Measurements from ENCODE around the gene VSIG10. TPM values are rescaled to one million over a fixed set of nuclear protein-coding genes. Genes with fewer than 3 reads are reported as not detected.

Gene VSIG10
- polyA plus RNA-seq, 3 donors = 1.5 to 2.3 (median 1.5) TPM

GRCh38 chr12:118073768-118074167, 30.0 kb downstream of the VSIG10 start:
- no peak for DNase-seq
- Histone ChIP-seq H4K20me1 (ENCODE audit: insufficient read depth, low read length) (no peaks in the 10 kb centered on the region), H3K27me3 (ENCODE audit: control insufficient read depth in 2 of 2, insufficient read depth in 2 of 2, low read length in 2 of 2) (no peaks in the 10 kb centered on the region), H2AFZ (ENCODE audit: insufficient read depth, low read depth, low read length, poor library complexity, severe bottlenecking) (no peak overlapping the region), H3K9ac (ENCODE audit: insufficient read depth, low read length, poor library complexity, severe bottlenecking) (no peak overlapping the region), H3K4me1 (ENCODE audit: control insufficient read depth in 1 of 2, insufficient read depth in 2 of 2, low read length in 2 of 2) (no peaks in the 10 kb centered on the region), H3K79me2 (ENCODE audit: insufficient read depth, low read length) (no peaks in the 10 kb centered on the region), H3K4me2 (replicated peaks; ENCODE audit: extremely low read depth, low read length, poor library complexity, severe bottlenecking) (no peak overlapping the region), H3K4me3 (replicated peaks in 1 of 3; ENCODE audit: low read depth in 2 of 3, low read length in 3 of 3) (no peak overlapping the region), H3K27ac (ENCODE audit: low read depth in 1 of 2, low read length in 2 of 2) (no peak overlapping the region), H3K9me3 (replicated peaks in 1 of 2; ENCODE audit: control insufficient read depth in 1 of 2, insufficient read depth in 1 of 2, low read length in 2 of 2) (no peaks in the 10 kb centered on the region), H3K36me3 (replicated peaks in 1 of 2; ENCODE audit: control insufficient read depth in 1 of 2, insufficient read depth in 2 of 2, low read length in 2 of 2) (peaks cover 0 to 12% of the 10 kb centered on the region in 2 donors)
- Mint-ChIP-seq H3K4me3 (no peak overlapping the region), H3K27ac (no peak overlapping the region), H3K4me1 (peaks cover 1% of the 10 kb centered on the region), H3K27me3 (ENCODE audit: low read depth in 3 of 3) (peaks cover 0 to 2% (median 1%) of the 10 kb centered on the region in 3 donors), H3K36me3 (peaks cover 18 to 27% of the 10 kb centered on the region in 2 donors), H3K9me3 (peaks cover 0 to 6% (median 5%) of the 10 kb centered on the region in 7 donors)
- TF ChIP-seq CTCF (IDR thresholded peaks at IDR 0.05) = no peak
- intact Hi-C loops (cut with micrococcal nuclease) = no loop called here
- WGBS (ENCODE audit: insufficient coverage) = 92% methylated on average over 4 of the region's 4 CpGs

- H3K4me1 Mint-ChIP-seq = peaks cover 6% of the 10 kb centered on the region
- H3K4me3 Mint-ChIP-seq = no peak overlapping the region
- no peak for TF ChIP-seq CTCF (IDR thresholded peaks at IDR 0.05)
- WGBS (ENCODE audit: insufficient coverage) = 100% methylated on average over 2 of the region's 3 CpGs
- Histone ChIP-seq H3K9ac (ENCODE audit: insufficient read depth, low read length, poor library complexity, severe bottlenecking) (no peak overlapping the region), H3K9me3 (replicated peaks in 1 of 2; ENCODE audit: control insufficient read depth in 1 of 2, insufficient read depth in 1 of 2, low read length in 2 of 2) (no peaks in the 10 kb centered on the region), H4K20me1 (ENCODE audit: insufficient read depth, low read length) (no peaks in the 10 kb centered on the region), H3K4me1 (ENCODE audit: control insufficient read depth in 1 of 2, insufficient read depth in 2 of 2, low read length in 2 of 2) (peaks cover 2 to 6% of the 10 kb centered on the region in 2 donors), H3K27me3 (ENCODE audit: control insufficient read depth in 2 of 2, insufficient read depth in 2 of 2, low read length in 2 of 2) (no peaks in the 10 kb centered on the region), H3K4me2 (replicated peaks; ENCODE audit: extremely low read depth, low read length, poor library complexity, severe bottlenecking) (no peak overlapping the region), H3K27ac (ENCODE audit: low read depth in 1 of 2, low read length in 2 of 2) (no peak overlapping the region), H3K36me3 (replicated peaks in 1 of 2; ENCODE audit: control insufficient read depth in 1 of 2, insufficient read depth in 2 of 2, low read length in 2 of 2) (no peaks in the 10 kb centered on the region), H2AFZ (ENCODE audit: insufficient read depth, low read depth, low read length, poor library complexity, severe bottlenecking) (no peak overlapping the region), H3K79me2 (ENCODE audit: insufficient read depth, low read length) (no peaks in the 10 kb centered on the region), H3K4me3 (replicated peaks in 1 of 3; ENCODE audit: low read depth in 2 of 3, low read length in 3 of 3) (no peak overlapping the region)
- intact Hi-C loops (cut with micrococcal nuclease) = no loop called here
- H3K27ac Mint-ChIP-seq = peak overlapping the region in 1 of 7 donors; percentile 4
- peaks cover 0 to 2% (median 0%) of the 10 kb centered on the region in 7 donors for H3K9me3 Mint-ChIP-seq
- peaks cover 1 to 2% (median 2%) of the 10 kb centered on the region in 3 donors for H3K27me3 Mint-ChIP-seq (ENCODE audit: low read depth in 3 of 3)
- H3K36me3 Mint-ChIP-seq = peaks cover 8 to 13% of the 10 kb centered on the region in 2 donors
- DNase-seq = no peak
Measured at GRCh38 chr12:118070650-118071049, 33.2 kb downstream of the VSIG10 start.

Measured in CD14-positive monocyte (primary cell).